Right lobe of liver (tissue), 4 donors: Measurements from ENCODE around the gene PIK3C2A.

ENCODE experiments used
- POLR2A ChIP-seq: fragments of 450-650 bp; IDR thresholded peaks from one replicate; pipeline ENCODE4 v1.6.1; 2017; ENCODE audit warnings: antibody characterized with exemption, mild to moderate bottlenecking
- TF ChIP-seq, protein P1 (sequence below), 4 donors: fragments of 200-600 bp in 3 of 4; fragments of 450-650 bp in 1 of 4; IDR thresholded peaks; one replicate each; pipeline versions ENCODE4 v1.5.1 to v1.8.0; 2016 to 2022; ENCODE audit warnings: antibody characterized with exemption in 4 of 4, mild to moderate bottlenecking in 2 of 4
- donor health status: DM: no; HTN: no; CAD: no.
- donor health status: DM: no; HTN: no; CAD: no.
- donor health status: DM: no; HTN: yes; CAD: no.

DNA sequence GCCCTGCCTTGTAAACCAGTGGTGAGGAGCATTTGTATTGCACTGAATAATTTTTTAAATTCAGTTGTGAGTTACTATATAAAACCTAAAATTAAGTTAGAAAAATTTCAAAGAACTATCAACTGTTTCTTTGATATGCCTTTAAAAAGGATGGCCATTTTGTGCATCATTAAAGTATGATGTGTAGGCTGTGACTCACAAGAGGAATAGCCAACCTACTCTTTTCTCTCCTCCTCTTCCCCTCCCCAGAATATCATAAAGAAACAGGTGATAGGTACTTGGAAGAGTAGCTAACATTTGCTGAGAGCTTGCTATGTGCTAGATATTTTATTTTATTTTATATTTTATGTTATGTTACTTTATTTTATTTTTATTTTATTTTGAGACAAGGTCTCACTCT is 10.6 kb upstream of the PIK3C2A start:
- TF ChIP-seq, protein P1, sequence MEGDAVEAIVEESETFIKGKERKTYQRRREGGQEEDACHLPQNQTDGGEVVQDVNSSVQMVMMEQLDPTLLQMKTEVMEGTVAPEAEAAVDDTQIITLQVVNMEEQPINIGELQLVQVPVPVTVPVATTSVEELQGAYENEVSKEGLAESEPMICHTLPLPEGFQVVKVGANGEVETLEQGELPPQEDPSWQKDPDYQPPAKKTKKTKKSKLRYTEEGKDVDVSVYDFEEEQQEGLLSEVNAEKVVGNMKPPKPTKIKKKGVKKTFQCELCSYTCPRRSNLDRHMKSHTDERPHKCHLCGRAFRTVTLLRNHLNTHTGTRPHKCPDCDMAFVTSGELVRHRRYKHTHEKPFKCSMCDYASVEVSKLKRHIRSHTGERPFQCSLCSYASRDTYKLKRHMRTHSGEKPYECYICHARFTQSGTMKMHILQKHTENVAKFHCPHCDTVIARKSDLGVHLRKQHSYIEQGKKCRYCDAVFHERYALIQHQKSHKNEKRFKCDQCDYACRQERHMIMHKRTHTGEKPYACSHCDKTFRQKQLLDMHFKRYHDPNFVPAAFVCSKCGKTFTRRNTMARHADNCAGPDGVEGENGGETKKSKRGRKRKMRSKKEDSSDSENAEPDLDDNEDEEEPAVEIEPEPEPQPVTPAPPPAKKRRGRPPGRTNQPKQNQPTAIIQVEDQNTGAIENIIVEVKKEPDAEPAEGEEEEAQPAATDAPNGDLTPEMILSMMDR (IDR thresholded peaks at IDR 0.05): no peak
- no peak for TF ChIP-seq POLR2A
